HL-60 (cell line): ENCODE results near the gene MOGAT1.

Experiments
- CTCF ChIP-seq: IDR thresholded peaks from one replicate; pipeline ENCODE4 v1.5.1; 2011; ENCODE audit warnings: low read length, control low read depth, inconsistent platforms; ENCODE audit not compliant: insufficient read depth
- POLR2AphosphoS5 ChIP-seq: IDR thresholded peaks from 2 replicates; pipeline ENCODE4 v1.6.1; 2012; ENCODE audit warnings: low read depth
- SPI1 ChIP-seq: IDR thresholded peaks from 2 replicates; pipeline ENCODE4 v1.6.1; 2012; ENCODE audit warnings: low read depth, mild to moderate bottlenecking, borderline replicate concordance

GRCh38 chr2:222756951-222757650 is 85.6 kb downstream of the MOGAT1 start:
- no peak for TF ChIP-seq POLR2AphosphoS5
- no peak for TF ChIP-seq CTCF
- no peak for TF ChIP-seq SPI1
